Activated CD8-positive, alpha-beta memory T cell treated with anti-CD3 and anti-CD28 coated beads, Interleukin-2, amount 50 U/mL, for 24 hours (primary cell): ENCODE results near the gene ZNF574.
"Not testable (repeated sequence)": the region's sequence is repeated elsewhere in the genome, so short reads cannot be mapped to it uniquely, and the experiment has no call there.

Source experiments
- DNase-seq: peaks from one replicate; pipeline ENCODE4 v3.0.0-alpha.2; 2020; ENCODE audit errors: extremely low read depth

ZNF574 gene

DNA sequence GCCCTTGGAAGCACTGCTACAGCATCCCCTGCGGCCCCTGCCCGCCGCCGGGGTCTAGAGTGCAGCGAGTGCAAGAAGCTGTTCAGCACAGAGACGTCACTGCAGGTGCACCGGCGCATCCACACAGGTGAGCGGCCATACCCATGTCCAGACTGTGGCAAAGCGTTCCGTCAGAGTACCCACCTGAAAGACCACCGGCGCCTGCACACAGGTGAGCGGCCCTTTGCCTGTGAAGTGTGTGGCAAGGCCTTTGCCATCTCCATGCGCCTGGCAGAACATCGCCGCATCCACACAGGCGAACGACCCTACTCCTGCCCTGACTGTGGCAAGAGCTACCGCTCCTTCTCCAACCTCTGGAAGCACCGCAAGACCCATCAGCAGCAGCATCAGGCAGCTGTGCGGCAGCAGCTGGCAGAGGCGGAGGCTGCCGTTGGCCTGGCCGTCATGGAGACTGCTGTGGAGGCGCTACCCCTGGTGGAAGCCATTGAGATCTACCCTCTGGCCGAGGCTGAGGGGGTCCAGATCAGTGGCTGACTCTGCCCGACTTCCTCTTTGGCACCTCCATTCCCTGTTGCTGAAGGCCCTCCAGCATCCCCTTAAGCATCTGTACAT is 4.9 kb downstream of the ZNF574 start:
- no peak for DNase-seq

DNA sequence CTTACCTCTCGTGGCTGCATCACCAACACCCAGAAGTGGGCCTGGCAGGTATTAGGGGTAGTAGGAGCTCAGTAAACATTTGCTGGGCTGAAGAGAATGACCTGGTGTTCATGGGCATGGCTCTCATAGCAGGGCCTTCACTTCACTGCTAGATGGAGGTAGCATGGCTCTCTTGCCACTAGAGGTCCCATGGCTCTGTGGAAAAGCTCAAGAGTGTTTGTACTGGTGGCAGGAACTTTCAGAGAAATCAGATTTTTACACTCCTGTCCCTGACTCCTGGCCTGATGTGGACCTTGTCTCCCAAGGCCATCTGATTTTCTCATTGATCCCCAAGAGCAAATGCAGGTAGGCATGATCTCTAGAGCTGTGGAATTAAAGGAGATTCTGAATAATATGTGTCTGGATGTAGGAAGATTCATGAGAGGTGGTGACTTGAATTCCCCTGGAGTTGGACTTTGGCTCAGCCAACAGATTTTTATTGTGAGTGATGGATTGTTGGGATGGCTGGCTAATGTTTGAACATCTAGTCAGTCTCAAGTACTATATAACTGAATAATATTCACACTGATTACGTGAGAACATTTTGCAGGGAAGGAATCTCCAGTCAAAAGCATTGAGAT is 5.7 kb downstream of the ZNF574 start:
- DNase-seq: no peak

DNA sequence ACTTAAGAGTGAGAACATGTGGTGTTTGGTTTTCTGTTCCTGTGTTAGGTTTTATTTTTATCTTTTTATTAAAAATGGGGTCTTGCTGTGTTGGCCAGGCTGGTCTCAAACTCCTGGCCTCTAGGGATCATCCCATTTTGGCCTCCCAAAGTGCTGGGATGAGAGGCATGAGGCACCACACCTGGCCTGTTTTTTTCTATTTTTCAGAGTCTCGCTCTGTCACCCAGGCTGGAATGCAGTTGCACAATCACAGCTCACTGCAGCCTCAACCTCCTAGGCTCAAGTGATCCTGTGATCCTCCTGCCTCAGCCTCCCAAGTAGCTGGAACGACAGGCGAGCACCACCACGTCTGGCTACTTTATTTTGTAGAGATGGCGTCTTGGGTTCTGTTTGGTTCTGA is 7.6 kb downstream of the ZNF574 start:
- DNase-seq: no peak

DNA sequence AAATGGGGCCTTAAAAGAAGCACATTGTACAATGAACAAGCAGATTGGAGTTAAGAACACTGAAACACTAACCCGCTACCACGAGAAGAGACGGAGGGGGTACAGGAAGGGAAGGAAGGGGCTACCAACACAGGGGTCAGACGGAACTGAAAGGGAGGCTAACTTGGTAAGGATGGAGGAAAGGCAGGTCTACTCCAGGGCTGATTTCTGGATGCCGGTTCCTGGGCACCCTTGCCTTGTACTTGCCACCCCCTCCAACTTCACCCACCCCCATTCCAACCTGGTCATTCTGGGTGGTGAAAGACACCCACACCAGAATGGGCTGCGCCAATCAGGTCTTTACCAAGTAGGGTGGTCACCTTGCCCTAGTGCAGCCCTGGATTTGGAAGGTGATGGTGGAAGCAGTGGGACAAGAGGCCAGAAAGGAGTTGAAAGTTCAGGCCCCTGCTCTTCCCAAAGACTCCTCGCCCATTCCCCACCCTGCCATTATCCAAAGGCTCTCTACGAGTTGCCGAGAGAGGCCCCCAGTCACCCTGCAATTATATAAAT is 10.3 kb downstream of the ZNF574 start:
- DNase-seq: no peak

DNA sequence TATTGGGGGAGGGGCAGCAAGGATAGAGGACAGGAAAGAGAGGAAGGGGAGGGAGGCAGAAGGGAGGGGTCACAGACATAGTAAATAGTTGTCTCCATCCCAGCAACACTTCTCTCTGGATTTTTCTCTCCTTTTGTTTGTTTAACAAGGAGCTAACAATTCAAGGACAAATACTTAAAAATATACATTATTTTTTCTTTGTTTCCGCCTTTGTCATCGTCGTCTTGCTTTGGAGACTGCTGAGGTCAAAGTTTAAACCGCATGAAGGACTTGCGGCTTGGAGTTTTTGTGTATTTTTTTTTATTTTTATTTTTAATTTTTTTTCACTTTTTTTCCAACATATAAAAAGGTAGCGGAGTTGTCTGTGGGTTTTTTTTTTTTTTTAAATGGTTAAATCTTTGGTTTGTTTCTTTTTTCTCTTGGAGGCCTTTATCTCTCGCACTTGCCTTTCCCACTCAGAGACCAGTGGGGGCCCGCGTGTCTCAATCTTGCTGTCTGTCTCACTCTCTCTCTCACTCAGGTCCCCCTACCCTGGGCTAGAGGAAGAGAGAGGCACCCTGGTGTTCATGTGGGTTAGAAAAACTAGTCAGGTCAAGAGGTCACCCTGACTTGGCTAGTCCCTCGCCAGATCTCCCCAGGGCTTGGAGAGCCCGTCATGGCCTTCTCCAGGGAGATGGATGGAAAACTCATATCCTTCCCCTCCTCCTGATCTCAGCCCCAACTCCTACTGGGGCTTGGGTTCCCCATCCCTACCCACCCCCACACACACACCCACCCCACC is 11.0 kb downstream of the ZNF574 start:
- DNase-seq: no peak

DNA sequence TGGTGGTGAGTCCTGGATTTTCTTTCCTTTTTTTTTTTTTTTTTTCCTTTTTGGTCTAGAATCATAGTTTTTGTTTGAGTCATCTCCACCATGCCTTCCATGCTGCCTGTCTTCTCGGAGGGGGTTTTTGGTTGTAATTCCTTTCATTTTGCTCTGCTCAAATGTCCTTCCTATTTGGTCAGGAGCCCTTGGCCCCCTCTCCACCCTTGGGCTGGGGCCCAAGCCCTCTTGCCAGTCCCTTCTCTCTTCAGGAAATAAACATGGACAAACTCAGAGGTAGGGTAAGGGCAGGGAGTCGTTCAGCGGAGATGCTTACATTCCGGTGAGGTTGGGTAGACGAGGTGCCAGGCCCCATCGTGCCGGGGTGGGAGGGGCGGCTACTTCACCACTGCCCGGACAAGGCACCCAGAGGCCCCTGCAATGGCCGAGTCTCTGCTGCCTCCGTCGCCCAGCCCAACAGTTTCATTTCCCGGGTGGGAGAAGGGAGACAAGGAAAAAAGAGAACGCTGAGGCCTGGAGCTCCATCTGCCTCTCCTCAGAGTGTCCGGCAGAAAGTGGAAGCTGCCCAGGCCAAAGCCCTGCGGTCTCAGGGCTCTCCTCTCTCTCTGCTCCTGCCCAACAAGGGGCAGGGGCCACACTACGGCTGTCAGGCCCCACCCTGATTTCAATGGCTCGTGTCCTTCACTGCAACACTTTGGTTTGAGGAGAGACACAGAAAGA is 12.7 kb downstream of the ZNF574 start:
- DNase-seq: no peak

DNA sequence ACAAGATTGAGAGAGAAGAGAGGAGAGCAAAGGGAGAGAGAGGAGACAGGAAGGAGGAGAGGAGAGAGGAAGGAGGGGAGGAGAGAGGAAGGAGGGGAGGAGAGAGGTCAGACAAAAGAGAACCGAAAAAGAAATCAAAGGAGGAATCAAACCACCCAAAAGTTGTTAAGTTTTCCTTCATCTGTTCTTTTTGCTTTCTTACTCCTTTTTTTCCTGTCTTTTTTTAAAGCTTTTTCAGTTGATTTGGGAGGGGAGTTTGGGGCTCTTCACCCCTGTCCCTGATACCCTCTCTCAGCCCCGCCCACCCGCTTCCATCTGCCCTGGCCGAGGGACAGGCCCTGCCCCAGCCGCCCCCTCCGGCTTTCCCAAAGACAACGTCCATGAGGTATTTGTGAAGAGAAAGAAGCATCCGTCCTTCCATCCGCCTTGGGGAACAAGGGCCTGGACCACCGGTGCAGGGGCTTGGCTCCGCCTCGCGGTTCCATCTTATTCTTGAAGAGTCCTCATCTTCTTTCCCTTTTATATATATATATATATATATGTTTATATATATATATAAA is 13.3 kb downstream of the ZNF574 start:
- no peak for DNase-seq

DNA sequence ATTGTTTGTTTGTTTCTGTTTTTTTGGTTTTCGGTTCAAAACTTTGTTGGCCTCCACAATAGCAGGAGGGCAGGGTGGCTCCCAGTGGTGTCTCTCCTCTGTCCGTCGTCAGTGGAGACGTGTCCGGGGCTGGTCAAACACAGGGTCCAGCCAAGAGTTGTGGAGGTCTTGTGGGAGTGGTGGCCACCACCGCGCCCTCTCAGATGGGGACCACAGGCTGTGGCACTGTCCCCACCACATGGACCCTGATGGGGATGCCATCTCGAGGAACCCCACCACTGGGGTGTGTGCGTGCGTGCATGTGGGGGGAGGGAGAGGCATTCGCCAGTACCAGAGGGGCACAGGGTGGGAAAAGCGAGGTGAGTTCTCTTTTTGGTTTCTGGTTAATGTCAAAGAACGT is 13.8 kb downstream of the ZNF574 start:
- DNase-seq: no peak

DNA sequence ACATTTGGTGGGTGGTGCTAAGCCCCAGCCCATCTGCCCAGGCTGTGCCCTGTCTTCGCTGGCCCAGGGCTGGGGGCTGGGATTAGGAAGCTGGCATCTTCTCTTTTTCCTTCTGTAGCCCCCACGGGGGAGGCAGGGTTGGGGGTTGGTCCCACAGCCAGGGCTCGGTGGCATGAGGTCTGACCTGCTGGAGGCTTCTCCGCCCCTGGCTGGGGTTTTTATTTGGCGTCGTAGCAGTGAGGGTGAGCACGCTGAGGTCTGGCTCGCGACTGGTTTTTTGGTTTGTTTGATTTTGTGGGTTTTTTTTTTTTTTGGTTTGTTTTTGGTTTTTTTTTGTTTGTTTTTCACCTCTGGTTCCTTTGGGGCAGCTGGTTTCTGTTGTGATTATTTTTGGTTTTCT is 14.7 kb downstream of the ZNF574 start:
- no peak for DNase-seq

DNA sequence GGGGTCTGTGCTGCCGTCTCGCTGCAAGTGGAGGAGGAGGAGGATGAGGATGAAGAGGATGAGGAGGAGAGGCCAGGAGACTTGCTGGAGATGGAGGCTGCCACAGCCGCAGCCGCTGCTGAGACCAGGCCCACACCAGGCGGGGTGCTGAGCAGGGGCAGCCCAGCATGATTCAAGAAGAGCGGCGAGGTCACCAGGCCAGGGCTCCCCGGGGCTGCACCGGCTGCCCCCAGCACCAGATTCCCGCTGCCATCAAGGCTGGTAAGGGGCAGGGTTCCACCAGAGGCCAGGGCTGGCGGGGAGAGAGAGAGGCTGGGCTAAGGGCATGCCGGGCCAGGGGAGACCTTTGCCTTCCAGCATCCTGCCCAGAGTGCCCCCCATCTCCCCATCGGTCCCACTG is 15.3 kb downstream of the ZNF574 start:
- DNase-seq: no peak

DNA sequence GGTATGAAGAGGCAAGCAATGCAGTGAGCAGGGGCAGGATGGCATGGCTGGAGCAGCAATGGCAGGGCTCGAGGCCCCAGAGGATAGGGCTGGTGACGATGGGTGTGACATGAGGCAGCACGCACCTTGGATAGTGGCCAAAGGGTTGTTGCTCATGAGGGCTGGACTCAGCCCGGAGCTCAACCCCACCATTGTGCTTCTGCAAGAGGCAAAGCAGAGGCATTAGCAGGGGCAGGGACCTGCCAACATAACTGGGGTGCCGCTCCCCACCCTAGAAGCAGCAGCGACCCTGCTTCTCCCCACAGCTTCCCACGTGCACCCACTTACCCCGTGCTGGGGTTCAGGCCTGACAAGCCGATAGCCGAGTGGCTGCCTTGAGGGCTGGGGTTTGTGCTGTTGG is 15.8 kb downstream of the ZNF574 start:
- no peak for DNase-seq

DNA sequence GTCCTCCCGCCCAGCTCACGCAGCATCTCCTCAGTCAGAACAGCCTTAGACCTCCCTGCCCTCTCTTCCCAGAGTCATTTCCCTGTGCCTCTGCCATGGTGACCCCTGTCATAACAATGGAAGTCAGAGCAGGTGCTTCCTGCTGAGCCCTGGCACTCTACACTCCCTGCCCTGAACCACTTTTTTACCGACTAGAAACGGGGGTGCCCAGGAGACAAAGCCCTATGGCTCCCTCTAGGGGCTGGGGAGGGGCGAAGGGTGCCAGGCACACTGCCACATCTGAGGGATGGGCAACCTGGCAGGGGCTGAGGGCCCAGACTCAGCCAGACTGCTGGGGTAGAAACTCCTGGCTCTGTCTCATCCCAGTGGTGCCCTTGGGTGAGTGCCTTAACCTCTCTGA is 16.4 kb downstream of the ZNF574 start:
- no peak for DNase-seq

DNA sequence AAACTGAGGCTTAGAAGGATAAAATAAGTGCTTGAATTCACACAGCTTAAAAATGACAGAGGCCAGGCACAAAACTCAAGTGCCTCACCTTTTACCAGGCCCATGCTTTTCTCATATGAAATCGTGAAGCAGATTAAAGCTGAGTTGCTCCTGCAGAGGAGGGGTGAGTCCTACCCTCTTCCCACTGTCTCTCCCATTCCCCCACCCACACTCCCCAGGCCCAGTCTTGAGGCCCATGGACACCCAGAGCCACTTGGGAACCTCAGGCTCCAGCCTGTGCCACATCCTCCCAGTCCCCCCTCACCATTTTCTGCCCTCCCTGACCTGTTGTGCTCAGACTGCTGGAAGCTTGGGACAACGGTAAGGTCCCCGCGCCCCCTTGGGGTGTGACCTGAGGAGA is 17.5 kb downstream of the ZNF574 start:
- DNase-seq: no peak

DNA sequence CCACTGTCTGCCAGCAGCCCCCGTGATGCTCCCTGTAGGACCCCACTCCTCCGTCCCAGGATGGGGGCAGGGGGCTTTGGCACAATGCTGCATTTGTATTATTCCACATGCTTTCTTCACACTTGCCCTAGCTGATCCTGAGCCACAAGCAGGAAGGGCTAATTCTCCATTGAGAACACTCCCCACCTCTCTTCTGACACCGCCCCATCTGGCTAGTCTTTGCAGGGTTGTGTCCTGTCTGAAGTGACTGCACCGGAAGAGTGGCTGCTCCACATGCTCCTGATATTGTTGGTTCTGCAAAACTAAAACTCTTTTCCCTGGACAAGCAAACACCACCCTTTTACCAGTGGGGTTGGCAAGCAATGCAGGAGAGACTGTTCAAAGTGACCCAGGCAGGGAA is 18.0 kb downstream of the ZNF574 start:
- DNase-seq: no peak

DNA sequence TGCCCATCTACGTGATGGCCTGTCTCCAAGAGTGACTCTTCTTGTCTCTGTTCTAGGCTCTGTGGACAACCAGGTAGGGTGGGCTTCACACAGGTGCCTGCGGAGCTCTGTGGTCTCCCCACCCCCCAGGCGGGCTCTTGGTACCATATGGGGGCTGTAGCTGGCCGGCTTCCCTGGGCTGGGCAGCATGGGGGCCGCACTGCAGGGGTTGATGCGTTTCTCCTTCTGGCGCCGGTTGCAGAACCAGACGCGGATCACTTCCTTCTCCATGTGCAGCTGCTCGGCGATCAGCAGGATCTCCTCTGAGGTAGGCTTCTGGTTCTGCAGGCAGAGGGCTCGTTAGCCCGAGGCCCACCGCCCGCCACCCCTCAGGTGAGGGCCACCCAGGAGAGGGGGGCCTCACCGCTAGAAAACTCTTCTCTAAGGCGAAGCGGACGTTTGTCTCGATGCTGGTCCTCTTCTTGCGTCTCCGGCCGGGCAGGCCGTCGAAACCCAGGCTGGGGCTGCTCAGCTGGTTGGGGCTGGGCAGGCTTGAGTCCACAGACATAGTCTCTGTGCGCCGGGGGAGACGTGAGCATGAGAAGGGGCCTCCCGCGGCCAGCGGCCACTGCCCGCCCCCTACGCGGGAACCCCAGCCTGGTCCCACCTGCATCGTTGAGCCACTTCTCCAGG is 19.3 kb downstream of the ZNF574 start:
- DNase-seq: no peak

DNA sequence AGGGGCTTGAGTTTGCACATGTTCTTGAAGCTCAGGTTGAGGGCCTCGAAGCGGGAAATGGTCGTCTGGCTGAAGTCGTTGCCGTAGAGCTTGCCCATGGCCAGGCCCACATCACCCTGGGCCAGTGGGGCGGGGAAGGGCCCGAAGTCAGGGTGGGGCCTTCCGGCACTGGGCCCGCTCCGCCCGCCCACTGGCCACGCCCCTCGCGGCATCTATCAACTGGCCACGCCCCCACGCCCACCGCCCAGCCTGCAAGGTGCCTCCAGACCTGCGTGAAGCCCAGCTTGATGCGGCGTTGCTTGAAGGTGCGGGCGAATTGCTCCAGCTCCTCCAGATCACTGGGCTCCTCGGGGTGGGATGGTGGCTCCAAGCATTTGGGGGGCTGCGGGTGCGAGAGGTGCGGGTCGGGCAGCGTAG is 19.9 kb downstream of the ZNF574 start:
- no peak for DNase-seq

DNA sequence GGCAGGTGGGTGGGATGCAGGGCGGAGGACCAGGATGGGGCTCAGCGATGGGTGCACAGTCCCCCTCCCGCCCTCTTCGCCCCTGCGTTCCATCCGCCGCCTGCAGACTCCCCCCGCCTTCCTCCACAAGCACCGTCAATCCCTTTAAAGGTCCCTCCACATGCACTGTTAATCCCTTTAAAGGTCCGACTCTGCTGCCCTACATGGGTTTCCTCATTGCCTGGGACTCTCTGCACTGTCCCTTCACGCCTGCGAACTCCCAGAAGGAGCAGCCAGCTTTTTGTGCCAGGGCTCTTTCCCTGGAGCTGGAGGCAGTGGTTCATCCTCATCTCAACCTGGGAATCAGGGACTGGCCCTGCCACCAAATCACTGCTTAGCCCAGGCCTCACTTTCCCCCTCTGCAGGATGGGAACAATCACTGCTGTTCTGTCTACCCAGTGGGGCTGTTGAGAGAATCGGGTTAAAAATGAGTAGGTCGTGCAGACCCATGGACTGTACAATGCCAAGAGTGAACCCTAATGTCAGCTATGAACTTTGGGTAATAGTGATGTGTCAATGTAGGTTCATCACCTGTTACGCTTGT is 20.4 kb downstream of the ZNF574 start:
- DNase-seq: no peak

DNA sequence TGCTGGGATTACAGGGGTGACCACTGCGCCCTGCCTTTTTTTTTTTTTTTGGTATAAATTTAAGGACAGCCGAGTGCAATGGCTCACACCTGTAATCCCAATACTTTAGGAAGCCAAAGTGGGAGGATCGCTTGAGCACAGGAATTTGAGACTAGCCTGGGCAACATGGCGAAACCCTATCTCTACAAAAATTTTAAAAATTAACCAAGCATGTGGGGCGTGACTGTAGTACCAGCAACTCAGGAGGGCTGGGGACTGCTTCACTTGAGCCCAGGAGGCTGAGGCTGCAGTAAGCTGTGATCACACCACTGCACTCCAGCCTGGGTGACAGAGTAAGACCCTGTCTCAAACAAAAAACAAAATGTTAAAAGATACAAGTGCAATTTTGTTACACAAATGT is 21.5 kb downstream of the ZNF574 start:
- no peak for DNase-seq

DNA sequence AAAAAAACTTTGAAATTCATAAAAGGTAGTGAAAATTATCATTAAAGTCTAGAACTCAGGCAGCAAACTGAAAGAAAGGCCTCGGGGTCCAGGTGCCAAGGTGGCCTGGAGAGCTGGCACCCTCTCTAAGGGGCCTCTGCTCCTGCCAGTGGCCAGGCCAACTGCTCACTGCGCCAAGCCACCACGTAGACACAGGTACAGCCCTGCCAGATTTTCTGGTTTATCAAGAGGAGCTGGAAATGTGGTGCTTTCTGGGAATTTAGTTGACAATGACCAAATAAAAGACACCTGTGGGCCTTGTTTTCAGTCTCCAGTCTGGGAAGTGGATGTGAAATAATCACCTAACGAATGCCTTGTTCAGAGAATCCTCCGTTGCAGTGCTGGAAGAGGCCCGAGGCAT is 22.8 kb downstream of the ZNF574 start:
- no peak for DNase-seq

DNA sequence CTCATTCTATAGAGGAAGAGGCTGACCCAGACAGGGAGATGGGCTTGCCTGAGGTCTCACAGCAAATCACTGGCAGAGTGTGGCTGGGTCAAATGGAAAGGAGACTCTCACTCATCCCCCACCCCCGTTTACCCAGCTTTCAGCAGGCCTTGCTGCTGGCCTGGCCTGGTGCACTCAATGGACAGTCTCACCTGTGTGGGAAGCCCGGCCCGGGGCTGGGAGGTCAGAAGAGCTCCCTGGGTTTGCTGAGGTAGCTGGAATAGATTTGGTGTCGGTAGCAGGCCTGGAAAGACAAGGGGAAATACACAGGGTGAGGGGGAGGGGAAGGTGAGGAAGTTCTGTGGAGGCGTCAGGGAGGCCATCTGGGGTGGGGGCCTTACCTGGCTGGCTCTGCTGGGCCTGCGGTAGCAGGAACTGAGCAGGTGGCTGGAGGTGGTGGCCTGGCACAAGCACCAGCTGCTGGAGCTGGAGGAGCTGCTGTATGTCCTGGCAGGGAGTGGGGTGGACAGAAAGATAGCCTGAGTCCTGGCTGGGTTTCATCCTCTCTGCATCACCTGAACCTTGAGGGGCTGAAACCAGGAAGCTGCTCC is 23.5 kb downstream of the ZNF574 start:
- no peak for DNase-seq

DNA sequence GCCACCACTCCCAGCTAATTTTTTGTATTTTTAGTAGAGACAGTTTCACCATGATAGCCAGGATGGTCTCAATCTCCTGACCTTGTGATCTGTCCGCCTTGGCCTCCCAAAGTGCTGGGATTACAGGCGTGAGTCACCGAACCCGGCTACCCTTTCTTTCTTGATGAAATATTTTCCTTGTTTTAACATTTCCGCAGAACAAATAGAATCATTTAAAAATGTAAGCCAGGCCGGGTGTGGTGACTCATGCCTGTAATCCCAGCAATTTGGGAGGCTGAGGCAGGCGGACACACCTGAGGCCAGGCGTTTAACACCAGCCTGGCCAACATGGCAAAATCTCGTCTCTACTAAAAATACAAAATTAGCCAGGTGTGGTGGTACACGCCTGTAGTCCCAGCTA is 24.3 kb downstream of the ZNF574 start:
- DNase-seq: not testable (repeated sequence)
